ACHN (cell line): ENCODE results near the gene SRC.

Source experiments
- DNase-seq: peaks from one replicate; pipeline ENCODE4 v3.0.0-alpha.2; 2015
- in situ Hi-C: cut with HindIII; loops from 2 replicates; pipeline ENCODE4 v1.10.0; 2017; ENCODE audit warnings: low sequenced_read_pairs, low pct_ligation_motif_present, low pct_unique_long_range_greater_than_20kb

The SRC gene

GRCh38 chr20:37386505-37387251 lies 40.7 kb downstream of the SRC start:
- DNase-seq = no peak
- in situ Hi-C loops = no loop called here

- DNase-seq = no peak
- in situ Hi-C loops = no loop called here
Observed at GRCh38 chr20:37387519-37388269, 41.8 kb downstream of the SRC start.

- in situ Hi-C loops = no loop called here
- DNase-seq = no peak
Observed at GRCh38 chr20:37388831-37389230, 42.9 kb downstream of the SRC start.

GRCh38 chr20:37389241-37389747 lies 43.4 kb downstream of the SRC start:
- in situ Hi-C loops = no loop called here
- DNase-seq = no peak

- in situ Hi-C loops = no loop called here
- DNase-seq = no peak
Observed at GRCh38 chr20:37389844-37390275, 43.9 kb downstream of the SRC start.

GRCh38 chr20:37390503-37390890 lies 44.6 kb downstream of the SRC start:
- no peak for DNase-seq
- in situ Hi-C loops = no loop called here

- in situ Hi-C loops = no loop called here
- DNase-seq = no peak
Observed at GRCh38 chr20:37390891-37391525, 45.1 kb downstream of the SRC start.

GRCh38 chr20:37392441-37393195 lies 46.7 kb downstream of the SRC start:
- in situ Hi-C loops = no loop called here
- peak; percentile 25 for DNase-seq

GRCh38 chr20:37393196-37393862 lies 47.4 kb downstream of the SRC start:
- no peak for DNase-seq
- in situ Hi-C loops = no loop called here

- DNase-seq = no peak
- in situ Hi-C loops = no loop called here
Observed at GRCh38 chr20:37393863-37394542, 48.1 kb downstream of the SRC start.

- in situ Hi-C loops = no loop called here
- no peak for DNase-seq
Observed at GRCh38 chr20:37394543-37395409, 48.8 kb downstream of the SRC start.

- in situ Hi-C loops = no loop called here
- no peak for DNase-seq
Observed at GRCh38 chr20:37395410-37395797, 49.5 kb downstream of the SRC start.

GRCh38 chr20:37395921-37396415 lies 50.0 kb downstream of the SRC start:
- no peak for DNase-seq
- in situ Hi-C loops = no loop called here

GRCh38 chr20:37396416-37397075 lies 50.6 kb downstream of the SRC start:
- no peak for DNase-seq
- in situ Hi-C loops = no loop called here

- in situ Hi-C loops = no loop called here
- DNase-seq = no peak
Observed at GRCh38 chr20:37397076-37397953, 51.4 kb downstream of the SRC start.
